Transverse colon (tissue), 4 donors: Measurements from ENCODE around the gene HIVEP3. TPM values are rescaled to one million over a fixed set of nuclear protein-coding genes. Genes with fewer than 3 reads are reported as not detected.

Experiments used
- DNase-seq: peaks from one replicate; pipeline ENCODE4 v3.0.0-alpha.2; 2019
- H3K27ac ChIP-seq, 4 donors: fragments of 200-600 bp; sonication (generic); 2 replicates each; pipeline ENCODE4 v1.5.1; 2016 to 2018; ENCODE audit warnings: inconsistent platforms in 4 of 4
- H3K27me3 ChIP-seq: fragments of 200-600 bp; sonication (generic); 2 replicates; pipeline ENCODE4 v1.5.1; 2017; ENCODE audit warnings: inconsistent platforms
- H3K36me3 ChIP-seq, 4 donors: fragments of 200-600 bp; sonication (generic); 2 replicates each; pipeline ENCODE4 v1.5.1; 2017 to 2019; ENCODE audit warnings: inconsistent platforms in 4 of 4
- H3K4me1 ChIP-seq, 4 donors: fragments of 200-600 bp; sonication (generic); 2 replicates each; pipeline ENCODE4 v1.5.1; 2017 to 2020; ENCODE audit warnings: inconsistent platforms in 4 of 4
- H3K4me3 ChIP-seq, 4 donors: fragments of 200-600 bp; sonication (generic); 1 replicate in 1 of 4; 2 replicates in 3 of 4; pipeline versions ENCODE4 v1.5.1 to v1.6.1; 2017 to 2019; ENCODE audit warnings: inconsistent platforms in 4 of 4
- H3K9me3 ChIP-seq, 2 donors: fragments of 200-600 bp; sonication (generic); 2 replicates each; pipeline ENCODE4 v1.5.1; 2017 to 2019; ENCODE audit warnings: inconsistent platforms in 2 of 2
- CTCF ChIP-seq, 5 experiments: fragments of 200-600 bp in 3 of 5; fragments of 450-650 bp in 2 of 5; sonication (generic) in 3 of 5; IDR thresholded peaks; 1 replicate in 2 of 5; 2 replicates in 3 of 5; pipeline ENCODE4 v1.5.1; 2016 to 2017; ENCODE audit warnings: antibody characterized with exemption in 5 of 5, inconsistent platforms in 3 of 5, mild to moderate bottlenecking in 2 of 5, moderate library complexity in 1 of 5
- EP300 ChIP-seq: sonication (generic); formaldehyde crosslinking; IDR thresholded peaks from one replicate; pipeline ENCODE4 v1.6.1; 2017; ENCODE audit warnings: antibody characterized with exemption, low read depth
- POLR2A ChIP-seq: fragments of 450-650 bp; IDR thresholded peaks from one replicate; pipeline ENCODE4 v1.6.1; 2016; ENCODE audit warnings: antibody characterized with exemption, mild to moderate bottlenecking, moderate library complexity
- POLR2AphosphoS5 ChIP-seq, 3 donors: sonication (generic); formaldehyde crosslinking; IDR thresholded peaks; one replicate each; pipeline ENCODE4 v1.6.1; 2016; ENCODE audit warnings: antibody characterized with exemption in 3 of 3
- WGBS, 2 donors: methylation state at CpG; one replicate each; pipeline ENCODE4 v1.1.5; 2018; ENCODE audit warnings: low coverage in 1 of 2; 5-methylcytosine and 5-hydroxymethylcytosine counted together
- in situ Hi-C, 4 donors: fragments of 200-750 bp; cut with MboI; loops; one replicate each; pipeline versions ENCODE4 v1.15.0 to v1.15.1; 2017; ENCODE audit warnings: low sequenced_read_pairs in 3 of 4, low pct_ligation_motif_present in 1 of 4, low pct_unique_long_range_greater_than_20kb in 1 of 4
- intact Hi-C: fragments of 100-400 bp; cut with DNase I; formaldehyde crosslinking; loops from one replicate; pipeline ENCODE4 v1.15.1; 2023; ENCODE audit warnings: low total_unique reads
- total RNA-seq, 4 donors: library from RNA; depleted of rRNA; stranded (reverse); fragments of >200 nt; gene quantifications; one replicate each; pipeline ENCODE4 v1.1.0, GENCODE V29; 2016

HIVEP3 gene
- total RNA-seq, 4 donors from 2014 or later = 3.7 to 15.0 (median 5.2) TPM

GRCh38 chr1:41547781-41548560, 370.8 kb downstream of the HIVEP3 start:
- Histone ChIP-seq H3K27me3 (no peaks in the 10 kb centered on the region), H3K9me3 (no peaks in the 10 kb centered on the region), H3K27ac (no peak overlapping the region), H3K36me3 (no peaks in the 10 kb centered on the region), H3K4me1 (no peaks in the 10 kb centered on the region), H3K4me3 (no peak overlapping the region)
- 73 to 74% methylated on average over 4 to 7 of the region's 7 CpGs for WGBS, 2 donors
- DNase-seq = no peak
- no peak for TF ChIP-seq EP300
- TF ChIP-seq POLR2A = no peak
- TF ChIP-seq POLR2AphosphoS5 (IDR thresholded peaks at IDR 0.05) = no peak
- TF ChIP-seq CTCF (IDR thresholded peaks at IDR 0.05) = no peak
- in situ Hi-C loops = no loop called here
- intact Hi-C loops = no loop called here

- in situ Hi-C loops = no loop called here
- Histone ChIP-seq H3K27ac (no peak overlapping the region), H3K4me1 (no peaks in the 10 kb centered on the region), H3K27me3 (no peaks in the 10 kb centered on the region), H3K9me3 (no peaks in the 10 kb centered on the region), H3K4me3 (no peak overlapping the region), H3K36me3 (no peaks in the 10 kb centered on the region)
- TF ChIP-seq CTCF (IDR thresholded peaks at IDR 0.05) (no peak), POLR2A (no peak), POLR2AphosphoS5 (IDR thresholded peaks at IDR 0.05) (no peak), EP300 (no peak)
- intact Hi-C loops = no loop called here
- WGBS, 2 donors = 86% methylated on average over 6 of the region's 6 CpGs; no CpG with 5 or more reads in 1 of the 2 donors
- DNase-seq = no peak
These were observed 371.4 kb downstream of the HIVEP3 start for GRCh38 chr1:41547336-41547735.

- intact Hi-C loops = no loop called here
- no peaks in the 10 kb centered on the region for H3K27me3 ChIP-seq
- in situ Hi-C loops = no loop called here
- TF ChIP-seq CTCF (IDR thresholded peaks at IDR 0.05) = no peak
- TF ChIP-seq POLR2AphosphoS5 (IDR thresholded peaks at IDR 0.05) = no peak
- no peak for TF ChIP-seq EP300
- no peak for TF ChIP-seq POLR2A
- no peak overlapping the region for H3K27ac ChIP-seq
- WGBS, 2 donors = 87% methylated on average over 3 of the region's 3 CpGs; no CpG with 5 or more reads in 1 of the 2 donors
- no peak overlapping the region for H3K4me3 ChIP-seq
- no peak for DNase-seq
- no peaks in the 10 kb centered on the region for H3K36me3 ChIP-seq
- H3K4me1 ChIP-seq = no peaks in the 10 kb centered on the region
- no peaks in the 10 kb centered on the region for H3K9me3 ChIP-seq
These were observed 371.9 kb downstream of the HIVEP3 start for GRCh38 chr1:41546833-41547135.

- intact Hi-C loops = no loop called here
- in situ Hi-C loops = no loop called here
- no peaks in the 10 kb centered on the region for H3K4me1 ChIP-seq
- H3K36me3 ChIP-seq = no peaks in the 10 kb centered on the region
- TF ChIP-seq EP300 (no peak), POLR2AphosphoS5 (IDR thresholded peaks at IDR 0.05) (no peak), POLR2A (no peak), CTCF (IDR thresholded peaks at IDR 0.05) (no peak)
- no peaks in the 10 kb centered on the region for H3K27me3 ChIP-seq
- 85 to 87% methylated on average over 4 to 8 of the region's 8 CpGs for WGBS, 2 donors
- H3K9me3 ChIP-seq = no peaks in the 10 kb centered on the region
- no peak for DNase-seq
- no peak overlapping the region for H3K4me3 ChIP-seq
- no peak overlapping the region for H3K27ac ChIP-seq
These were observed 372.5 kb downstream of the HIVEP3 start for GRCh38 chr1:41545996-41546832.
